Breast epithelium (tissue), 3 donors: ENCODE data around the gene METTL2B.
"Not testable (repeated sequence)": the region's sequence is repeated elsewhere in the genome, so short reads cannot be mapped to it uniquely, and the experiment has no call there.

ENCODE experiments used
- POLR2A ChIP-seq: fragments of 450-650 bp; IDR thresholded peaks from one replicate; pipeline ENCODE4 v1.6.1; 2016; ENCODE audit warnings: antibody characterized with exemption, mild to moderate bottlenecking, moderate library complexity
- POLR2AphosphoS5 ChIP-seq, 3 donors: sonication (generic); formaldehyde crosslinking; IDR thresholded peaks; one replicate each; pipeline ENCODE4 v1.6.1; 2017; ENCODE audit warnings: antibody characterized with exemption in 3 of 3
- TF ChIP-seq, protein P1 (sequence below), 3 donors: fragments of 450-650 bp; IDR thresholded peaks; one replicate each; pipeline ENCODE4 v1.5.1; 2016 to 2017; ENCODE audit warnings: antibody characterized with exemption in 3 of 3, mild to moderate bottlenecking in 3 of 3, moderate library complexity in 3 of 3

DNA sequence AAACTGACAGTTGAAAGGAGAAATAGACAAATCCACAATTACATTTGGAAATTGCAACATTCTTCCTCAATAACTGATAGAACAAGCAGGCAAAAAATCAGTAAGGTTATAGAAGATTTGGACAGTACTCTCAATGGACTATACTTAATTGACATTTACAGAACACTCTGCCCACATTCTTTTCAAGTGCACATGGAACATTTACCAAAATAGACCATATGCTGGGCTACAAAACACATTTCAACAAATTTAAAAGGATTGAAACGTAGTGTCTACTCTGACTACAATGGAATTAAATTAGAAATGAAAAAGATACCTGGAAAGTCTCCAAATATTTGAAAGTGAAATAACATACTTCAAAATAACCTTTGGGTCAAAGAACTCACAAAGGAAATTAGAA, 77.8 kb downstream of the METTL2B start:
- TF ChIP-seq, protein P1, sequence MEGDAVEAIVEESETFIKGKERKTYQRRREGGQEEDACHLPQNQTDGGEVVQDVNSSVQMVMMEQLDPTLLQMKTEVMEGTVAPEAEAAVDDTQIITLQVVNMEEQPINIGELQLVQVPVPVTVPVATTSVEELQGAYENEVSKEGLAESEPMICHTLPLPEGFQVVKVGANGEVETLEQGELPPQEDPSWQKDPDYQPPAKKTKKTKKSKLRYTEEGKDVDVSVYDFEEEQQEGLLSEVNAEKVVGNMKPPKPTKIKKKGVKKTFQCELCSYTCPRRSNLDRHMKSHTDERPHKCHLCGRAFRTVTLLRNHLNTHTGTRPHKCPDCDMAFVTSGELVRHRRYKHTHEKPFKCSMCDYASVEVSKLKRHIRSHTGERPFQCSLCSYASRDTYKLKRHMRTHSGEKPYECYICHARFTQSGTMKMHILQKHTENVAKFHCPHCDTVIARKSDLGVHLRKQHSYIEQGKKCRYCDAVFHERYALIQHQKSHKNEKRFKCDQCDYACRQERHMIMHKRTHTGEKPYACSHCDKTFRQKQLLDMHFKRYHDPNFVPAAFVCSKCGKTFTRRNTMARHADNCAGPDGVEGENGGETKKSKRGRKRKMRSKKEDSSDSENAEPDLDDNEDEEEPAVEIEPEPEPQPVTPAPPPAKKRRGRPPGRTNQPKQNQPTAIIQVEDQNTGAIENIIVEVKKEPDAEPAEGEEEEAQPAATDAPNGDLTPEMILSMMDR (IDR thresholded peaks at IDR 0.05), result not testable (repeated sequence)
- TF ChIP-seq POLR2A; POLR2AphosphoS5 (IDR thresholded peaks at IDR 0.05): not testable (repeated sequence)
